Activated effector memory CD4-positive, alpha-beta T cell treated with anti-CD3 and anti-CD28 coated beads, Interleukin-2, amount 50 U/mL, for 16 hours (primary cell): ENCODE data around the gene SAE1.

ENCODE experiments used
- DNase-seq: peaks from one replicate; pipeline ENCODE4 v3.0.0-alpha.2; 2020

Gene SAE1

DNA sequence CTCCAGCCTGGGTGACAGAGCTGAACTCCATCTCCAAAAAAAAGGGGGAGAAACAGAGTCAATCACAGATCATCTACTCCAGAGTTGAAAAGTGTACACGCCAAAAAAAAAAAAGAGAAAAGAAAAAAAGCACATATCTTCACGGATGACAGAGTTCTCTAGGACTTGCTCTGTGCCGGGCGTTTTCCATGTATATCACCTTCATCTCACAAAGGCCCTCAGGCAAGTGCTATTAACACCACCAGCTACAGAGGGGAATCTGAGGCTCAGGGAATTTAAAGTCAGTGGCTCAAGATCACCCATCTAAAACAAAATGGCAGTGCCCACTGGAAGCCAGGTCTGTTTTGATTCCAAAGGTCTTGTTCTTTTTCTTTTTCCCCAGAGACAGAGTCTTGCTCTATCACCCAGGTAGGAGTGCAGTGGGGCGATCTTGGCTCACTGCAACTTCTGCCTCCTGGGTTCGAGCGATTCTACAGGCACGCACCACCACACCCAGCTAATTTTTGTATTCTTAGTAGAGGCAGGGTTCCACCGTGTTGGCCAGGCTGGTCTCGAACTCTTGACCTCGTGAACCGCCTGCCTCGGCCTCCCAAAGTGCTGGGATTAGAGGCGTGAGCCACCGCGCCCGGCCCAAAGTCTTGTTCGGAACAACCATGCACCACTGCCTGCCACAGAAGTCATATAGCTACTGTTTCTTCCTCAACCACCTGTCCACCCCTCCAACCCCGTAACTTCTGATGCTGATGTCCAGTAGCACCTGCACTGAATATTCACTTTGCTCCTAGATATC is 42.2 kb downstream of the SAE1 start:
- DNase-seq, result no peak

GRCh38 chr19:47176071-47176626 is 45.5 kb downstream of the SAE1 start:
- DNase-seq, result no peak

DNA sequence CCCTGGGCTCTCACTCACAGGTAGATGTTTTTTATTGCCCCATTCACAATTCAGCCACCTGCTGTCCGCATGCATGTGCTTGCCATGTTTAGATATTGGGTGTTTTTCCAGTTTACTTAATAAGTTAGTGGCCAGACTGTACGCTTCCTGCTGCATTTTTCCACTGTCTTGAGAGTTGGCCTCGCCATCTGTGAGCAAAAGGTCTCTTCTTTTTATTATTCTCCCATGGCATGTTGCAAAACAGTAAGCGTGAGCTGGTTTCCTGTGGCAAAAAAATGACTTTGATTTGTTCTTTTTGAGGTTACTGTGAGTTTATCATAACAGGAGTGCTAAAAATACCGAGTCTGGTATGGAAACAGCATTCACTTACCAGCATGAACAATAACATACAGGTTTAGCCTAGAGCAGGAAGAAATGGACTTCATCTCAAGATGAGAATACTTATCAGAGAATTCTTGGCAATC is 46.0 kb downstream of the SAE1 start:
- DNase-seq, result peak; percentile 77

- DNase-seq, result no peak
Measured at GRCh38 chr19:47179653-47180310, 49.1 kb downstream of the SAE1 start.

DNA sequence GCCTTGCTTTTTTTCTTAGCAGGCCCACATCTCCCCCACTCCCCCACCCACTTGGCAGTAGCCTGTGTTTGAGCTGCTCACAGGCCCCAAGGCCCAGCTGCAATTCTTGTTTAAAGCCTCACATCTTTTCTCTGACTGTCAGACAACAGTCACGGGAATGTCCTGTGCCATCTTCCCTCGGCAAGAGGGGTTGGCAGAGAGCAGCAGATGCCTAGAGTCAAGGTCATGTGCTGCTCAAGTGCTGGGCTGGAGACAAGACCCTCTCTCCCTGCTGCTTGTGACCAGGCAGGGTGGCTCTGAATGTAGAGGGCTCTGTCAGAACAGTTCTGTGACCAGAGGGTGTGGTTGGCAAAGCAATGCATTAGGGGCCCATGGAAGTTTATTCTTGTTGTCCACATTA is 53.0 kb downstream of the SAE1 start:
- DNase-seq, result no peak

DNA sequence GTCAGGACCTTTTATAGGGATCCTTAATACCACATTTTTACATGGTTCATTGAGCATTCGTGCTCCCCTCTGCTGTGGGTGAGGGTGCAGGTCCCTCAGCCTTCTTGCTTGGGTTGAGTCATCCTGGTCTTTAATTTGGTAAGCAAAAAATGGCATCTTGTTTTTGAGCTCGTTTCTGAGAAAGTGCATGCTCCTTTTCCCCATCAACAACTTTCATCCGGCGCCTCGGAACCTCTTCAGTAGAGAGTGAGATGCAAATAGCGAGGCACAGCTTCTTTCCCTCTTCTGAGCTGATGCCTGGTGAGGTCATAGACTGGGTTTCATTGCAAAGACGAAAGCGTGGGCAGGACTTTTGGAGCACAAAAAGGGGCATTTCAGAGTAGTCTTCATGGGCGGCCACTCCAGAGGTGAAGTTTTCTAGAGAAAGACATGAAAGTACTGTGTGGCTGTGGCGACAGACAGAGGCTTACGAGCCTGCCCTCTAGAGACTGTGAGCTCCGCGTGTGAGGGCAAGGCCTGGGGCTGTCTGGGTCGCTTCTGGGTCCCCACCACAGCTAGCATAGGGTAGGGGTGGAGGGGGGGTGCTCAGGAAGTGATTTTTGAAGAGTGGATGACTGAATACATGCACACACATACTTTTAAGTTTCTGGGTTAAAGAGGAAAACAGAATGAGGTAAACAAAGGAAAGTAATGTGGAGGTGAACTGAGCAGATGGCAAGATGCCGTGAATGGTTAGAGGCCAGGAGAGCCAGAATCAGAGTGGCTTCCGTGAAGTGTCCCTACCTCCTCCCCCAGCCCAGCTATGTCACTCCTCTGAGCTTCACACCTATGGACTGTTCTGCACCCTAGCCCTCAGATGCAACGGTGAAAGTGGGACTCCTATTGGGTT is 56.1 kb downstream of the SAE1 start:
- DNase-seq, result peak; percentile 91

- DNase-seq, result no peak
Measured at GRCh38 chr19:47187335-47187655, 56.7 kb downstream of the SAE1 start.

DNA sequence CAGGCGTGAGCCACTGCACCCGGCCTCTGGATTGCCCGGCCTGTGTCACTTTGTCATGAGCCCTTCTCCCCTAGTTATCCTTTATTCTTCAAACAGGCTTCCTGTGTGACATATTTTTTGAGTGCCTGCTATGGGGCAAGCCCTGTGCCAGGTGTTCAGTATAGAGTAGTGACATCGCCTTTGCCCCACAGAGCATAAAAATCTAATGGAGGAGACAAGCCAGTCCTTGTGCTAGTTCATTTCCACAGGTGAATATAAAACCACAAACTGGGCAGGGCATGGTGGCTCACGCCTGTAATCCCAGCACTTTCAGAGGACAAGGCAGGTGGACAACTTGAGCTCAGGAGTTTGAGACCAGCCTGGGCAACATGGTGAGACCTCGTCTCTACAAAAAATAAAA is 57.2 kb downstream of the SAE1 start:
- DNase-seq, result no peak

- DNase-seq, result no peak
Measured at GRCh38 chr19:47188507-47189033, 57.9 kb downstream of the SAE1 start.

- DNase-seq, result peak; percentile 87
Measured at GRCh38 chr19:47190167-47190727, 59.6 kb downstream of the SAE1 start.

GRCh38 chr19:47195434-47195833 is 64.8 kb downstream of the SAE1 start:
- DNase-seq, result no peak

- DNase-seq, result no peak
Measured at GRCh38 chr19:47197141-47197540, 66.5 kb downstream of the SAE1 start.

GRCh38 chr19:47200530-47200929 is 69.9 kb downstream of the SAE1 start:
- DNase-seq, result no peak

DNA sequence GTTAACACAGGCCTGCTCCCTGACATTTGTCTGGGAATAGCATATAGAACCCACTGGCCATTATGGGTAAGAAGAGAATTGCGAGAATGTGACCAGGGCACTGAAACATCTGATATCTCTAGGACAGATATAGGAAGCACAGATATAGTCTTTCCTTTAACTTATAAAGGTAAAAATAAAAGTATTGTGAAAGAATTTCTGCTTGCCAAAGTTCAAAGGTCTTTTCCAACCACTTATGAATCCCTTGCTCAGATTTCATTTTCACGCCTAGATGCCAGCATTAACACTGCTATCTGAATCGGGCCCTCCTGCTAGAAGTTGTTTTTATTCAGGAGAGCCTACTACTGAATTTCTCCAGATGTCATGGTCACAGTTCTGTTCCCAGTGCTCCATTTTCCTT is 72.6 kb downstream of the SAE1 start:
- no peak for DNase-seq

DNA sequence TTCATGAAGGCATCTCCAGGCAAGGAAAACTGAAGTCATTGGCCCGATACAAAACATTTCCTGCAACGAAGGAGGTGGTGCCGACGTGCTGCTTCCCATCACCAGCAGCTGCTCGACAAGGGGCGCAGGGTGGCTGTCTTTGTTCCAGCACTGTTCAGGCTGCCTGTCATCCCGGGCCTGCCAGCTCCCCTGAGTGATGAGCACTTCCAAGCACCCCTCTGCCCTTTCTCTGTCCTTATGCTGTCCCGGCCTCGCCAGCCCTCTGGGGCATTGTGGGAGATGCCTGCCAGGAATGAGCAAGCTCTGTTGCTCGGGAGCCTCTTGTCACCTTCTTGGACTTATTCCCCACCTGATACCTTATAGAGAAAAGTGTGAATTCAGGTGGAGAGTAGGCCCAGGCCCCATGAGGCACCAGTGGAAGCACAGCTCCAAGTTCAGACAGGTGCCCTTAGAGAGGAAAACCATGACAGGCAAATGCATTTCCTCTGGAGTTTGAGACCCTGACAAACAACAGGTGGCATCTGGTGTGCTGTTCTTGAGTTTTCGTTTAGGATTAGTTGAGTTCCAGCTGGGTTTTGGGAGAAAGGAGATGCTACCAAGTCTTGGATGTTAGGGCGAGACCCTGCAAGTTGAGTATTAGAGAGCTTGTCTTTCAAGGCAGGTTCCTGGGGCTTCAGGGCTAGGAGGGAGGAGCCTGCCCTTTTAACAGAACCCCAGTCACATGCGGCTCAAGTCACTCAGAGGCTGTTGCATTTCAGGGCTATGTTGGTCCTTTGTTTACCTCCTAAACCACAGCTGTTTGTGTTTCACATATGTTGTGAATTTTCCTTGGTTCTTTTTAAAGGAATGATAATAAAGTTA is 78.9 kb downstream of the SAE1 start:
- DNase-seq, result no peak

DNA sequence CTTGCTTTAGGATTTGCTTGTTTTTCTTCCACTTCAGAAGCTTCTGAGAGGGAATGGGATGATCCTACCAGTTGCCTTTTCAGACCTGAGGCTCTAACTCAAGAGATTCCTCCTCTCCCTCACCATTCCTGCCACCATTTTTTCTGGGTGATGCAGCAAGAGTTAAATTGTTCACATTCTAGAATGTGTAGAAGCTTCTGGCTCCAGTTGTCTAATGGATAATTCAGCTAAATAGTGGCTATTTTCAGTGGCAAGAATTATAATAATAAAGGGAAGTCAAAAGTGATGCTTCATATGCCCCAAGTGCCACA is 79.5 kb downstream of the SAE1 start:
- no peak for DNase-seq

GRCh38 chr19:47210689-47211316 is 80.2 kb downstream of the SAE1 start:
- DNase-seq, result peak; percentile 89

- no peak for DNase-seq
Measured at GRCh38 chr19:47215581-47215980, 84.9 kb downstream of the SAE1 start.

DNA sequence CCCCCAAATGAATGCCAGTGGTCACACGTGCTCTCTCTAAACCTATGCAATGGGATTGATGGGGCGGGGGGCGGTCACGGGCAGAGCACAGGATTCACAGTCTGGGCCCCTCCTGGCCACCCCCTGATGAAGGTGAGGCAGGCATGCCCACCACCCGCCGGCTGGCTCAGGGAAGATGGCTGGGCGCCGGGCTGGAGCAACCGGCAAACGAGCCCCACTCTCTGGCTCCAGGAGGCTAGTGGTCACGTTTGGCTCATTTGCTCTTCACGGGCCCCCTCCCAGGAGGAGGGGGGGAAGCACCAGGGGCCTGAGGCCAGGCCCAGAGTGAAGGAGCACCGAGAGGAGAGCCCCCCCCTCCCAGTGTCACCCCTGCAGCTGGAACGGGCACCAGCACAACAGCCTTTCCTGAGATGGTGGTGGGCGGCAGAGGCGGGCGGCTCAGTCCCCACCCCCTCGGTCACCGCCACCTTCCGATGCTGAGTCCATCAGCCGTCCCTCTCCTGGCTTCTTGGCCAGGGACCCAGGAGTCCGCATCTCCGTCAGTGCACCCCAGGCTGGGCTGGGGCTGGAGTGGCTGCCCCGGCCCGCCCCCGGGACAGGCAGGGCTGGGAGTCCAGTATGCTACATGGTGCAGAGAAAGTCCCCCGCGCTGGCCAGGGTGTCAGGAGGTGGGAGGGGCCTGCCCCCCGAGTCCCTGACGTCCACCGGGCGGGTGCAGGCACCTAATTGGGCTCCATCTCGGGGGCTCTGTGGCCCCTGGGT is 90.6 kb downstream of the SAE1 start:
- no peak for DNase-seq

GRCh38 chr19:47221890-47222289 is 91.3 kb downstream of the SAE1 start:
- no peak for DNase-seq
